GM19397 (cell line): ENCODE measurements around the gene TMEM132A.
A peak's percentile ranks its signal among the peaks of the same experiment; 100 is the strongest.

Experiments used
- ATAC-seq: cut with Tn5 transposase; IDR thresholded peaks from one replicate; pipeline ENCODE4 v1.9.1; 2021; ENCODE audit warnings: mild to moderate bottlenecking, moderate library complexity; ENCODE audit not compliant: unreplicated experiment

Gene TMEM132A

DNA sequence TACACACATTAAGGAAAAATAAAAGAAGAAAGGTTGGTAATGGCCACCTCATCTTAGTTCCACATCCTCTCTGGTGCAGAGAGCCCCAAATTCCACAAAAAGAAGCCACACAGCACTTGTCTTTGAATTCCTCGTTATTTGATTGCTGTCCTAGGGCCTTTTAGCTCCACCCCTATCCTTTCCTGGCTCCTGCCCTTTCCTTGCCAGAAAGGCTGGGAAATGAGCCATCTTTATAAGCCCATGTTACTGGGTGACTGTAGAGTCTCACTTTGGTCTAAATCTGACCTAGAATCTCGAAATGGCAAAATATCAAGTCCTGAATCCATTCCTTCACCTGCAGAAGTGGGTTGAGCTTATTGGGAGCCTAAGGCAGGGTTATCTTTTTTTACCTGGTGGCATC is 4.3 kb upstream of the TMEM132A start:
- no peak for ATAC-seq

DNA sequence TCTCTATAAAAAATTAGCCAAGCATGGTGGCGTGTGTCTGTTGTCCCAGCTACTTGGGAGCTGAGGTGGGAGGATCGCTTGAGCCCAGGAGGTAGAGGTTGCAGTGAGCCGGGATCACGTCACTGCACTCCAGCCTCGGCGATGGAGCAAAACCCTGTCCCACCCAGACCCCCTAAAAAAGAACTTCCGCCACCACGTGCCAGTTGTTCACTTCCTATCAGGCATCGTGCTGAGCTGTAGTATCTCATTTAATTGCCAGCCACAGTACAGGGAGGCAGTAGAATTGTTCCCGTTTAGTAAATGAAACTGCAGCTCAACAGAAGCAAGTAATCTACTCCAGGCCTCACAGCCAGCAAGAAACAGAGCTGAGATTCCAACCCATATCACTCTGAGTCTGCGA is 3.0 kb upstream of the TMEM132A start:
- ATAC-seq = no peak

DNA sequence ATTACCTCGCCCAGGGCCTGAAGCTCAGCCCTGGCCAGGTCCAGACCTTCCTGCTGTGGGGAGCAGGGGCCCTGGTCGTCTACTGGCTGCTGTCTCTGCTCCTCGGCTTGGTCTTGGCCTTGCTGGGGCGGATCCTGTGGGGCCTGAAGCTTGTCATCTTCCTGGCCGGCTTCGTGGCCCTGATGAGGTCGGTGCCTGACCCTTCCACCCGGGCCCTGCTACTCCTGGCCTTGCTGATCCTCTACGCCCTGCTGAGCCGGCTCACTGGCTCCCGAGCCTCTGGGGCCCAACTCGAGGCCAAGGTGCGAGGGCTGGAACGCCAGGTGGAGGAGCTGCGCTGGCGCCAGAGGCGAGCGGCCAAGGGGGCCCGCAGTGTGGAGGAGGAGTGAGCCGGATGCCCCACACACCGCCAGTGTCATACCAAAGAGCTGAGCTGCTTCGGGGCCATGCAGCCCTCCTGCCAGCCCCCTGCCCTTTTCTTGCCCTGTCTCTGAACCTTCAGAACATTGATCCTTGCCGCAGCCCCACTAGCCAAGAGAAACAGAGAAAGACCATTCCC is 2.4 kb upstream of the TMEM132A start:
- ATAC-seq = no peak

DNA sequence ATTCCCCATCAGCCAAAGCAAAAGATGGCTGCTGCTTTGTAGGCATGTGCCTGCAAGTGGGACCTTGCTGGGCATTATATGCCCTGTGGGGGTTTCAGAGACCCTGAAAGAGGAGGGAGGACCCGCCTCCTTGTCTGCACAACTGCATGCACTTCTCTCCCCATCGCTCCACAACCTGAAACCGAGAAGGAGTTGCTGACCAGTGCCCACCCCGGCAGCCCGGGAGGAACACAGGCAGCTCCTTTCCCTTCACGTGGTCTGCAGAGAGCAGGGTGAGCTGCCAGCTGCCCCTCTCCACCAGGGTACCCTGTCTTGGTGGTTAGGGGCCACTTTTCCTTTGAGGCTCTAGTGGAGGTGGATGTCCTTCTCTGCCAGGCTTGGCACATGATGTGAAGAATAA is 1.4 kb upstream of the TMEM132A start:
- ATAC-seq = no peak

DNA sequence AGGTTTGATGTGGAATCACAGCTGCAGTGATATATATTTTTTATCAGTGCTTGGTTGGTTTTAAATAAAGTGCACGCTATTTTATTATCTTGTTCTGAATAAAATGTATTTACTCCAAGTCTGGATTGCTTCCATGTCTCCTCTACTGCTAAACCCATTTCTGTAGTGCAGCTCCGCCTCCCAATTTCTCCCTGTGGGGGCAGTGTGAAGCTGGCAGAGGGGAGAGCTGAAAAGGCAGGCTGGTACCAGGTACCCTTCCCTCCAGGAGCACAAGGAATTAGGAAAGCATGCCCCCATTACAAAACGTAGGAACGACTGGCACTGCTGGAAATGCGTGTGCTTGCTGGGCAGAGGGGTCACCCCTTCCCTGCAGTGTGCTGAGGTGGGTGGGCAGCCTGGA is 934 bp upstream of the TMEM132A start:
- no peak for ATAC-seq

DNA sequence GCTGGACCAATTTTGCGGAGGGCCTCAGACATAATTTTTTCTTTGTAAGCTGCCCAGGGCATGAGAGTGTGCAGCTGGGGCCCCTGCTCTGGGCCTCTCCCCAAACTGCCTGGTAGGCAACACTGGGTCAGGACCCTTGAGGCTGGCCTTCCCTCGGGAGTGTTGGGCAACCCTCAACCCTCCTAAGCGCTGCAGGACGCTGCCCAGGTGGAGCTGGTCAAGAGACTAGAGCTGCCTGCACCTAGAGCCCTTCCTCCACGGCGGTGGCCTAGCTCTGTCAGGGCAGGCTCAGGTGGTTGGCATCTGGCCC is 505 bp upstream of the TMEM132A start:
- ATAC-seq = no peak

DNA sequence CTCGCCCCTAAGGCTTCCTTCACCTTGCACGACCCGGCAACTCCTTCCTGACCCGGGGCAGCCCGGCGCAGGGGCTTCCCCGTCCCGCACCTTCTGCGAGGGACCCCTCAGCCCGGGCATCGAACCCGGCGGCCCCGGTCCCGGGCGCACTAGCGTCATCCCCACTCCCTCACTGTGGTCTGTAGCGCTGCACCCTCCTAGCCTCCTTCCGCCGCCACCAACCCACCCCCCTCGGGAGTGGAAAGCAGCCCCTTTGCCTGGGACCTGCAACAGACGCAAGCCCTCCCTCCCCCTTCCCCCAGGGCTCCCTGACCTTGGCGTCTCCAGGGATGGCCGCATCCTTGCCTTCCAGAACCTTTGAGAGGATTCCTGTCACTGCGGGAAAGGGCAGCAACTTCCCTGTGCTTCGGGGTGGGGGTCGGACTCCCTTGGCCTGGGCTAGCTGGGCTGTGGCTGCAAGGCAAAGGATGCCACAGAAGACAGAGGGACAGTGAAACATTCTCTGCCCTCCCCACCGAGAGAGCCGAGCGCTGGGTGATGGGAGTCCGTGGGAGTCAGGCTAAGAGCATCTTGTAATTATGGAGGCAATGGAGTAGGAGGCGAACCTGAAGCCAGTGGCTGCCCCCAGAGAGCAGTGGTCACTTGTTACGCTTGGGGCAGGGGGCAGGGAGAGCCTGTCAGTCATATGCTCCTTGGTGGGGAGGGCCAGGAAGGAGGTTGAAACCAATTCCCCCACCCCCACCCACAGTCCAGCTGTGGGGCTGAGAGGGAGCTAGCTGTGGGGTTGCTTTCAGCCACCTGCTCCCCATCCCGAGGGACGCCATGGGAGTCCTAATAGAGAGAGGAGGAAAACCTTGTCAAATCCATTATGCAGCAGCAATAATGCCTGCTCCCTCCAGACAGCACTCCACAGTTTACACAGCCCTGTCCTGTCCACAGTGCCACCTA is 920 bp downstream of the TMEM132A start:
- ATAC-seq = peak; percentile 12

DNA sequence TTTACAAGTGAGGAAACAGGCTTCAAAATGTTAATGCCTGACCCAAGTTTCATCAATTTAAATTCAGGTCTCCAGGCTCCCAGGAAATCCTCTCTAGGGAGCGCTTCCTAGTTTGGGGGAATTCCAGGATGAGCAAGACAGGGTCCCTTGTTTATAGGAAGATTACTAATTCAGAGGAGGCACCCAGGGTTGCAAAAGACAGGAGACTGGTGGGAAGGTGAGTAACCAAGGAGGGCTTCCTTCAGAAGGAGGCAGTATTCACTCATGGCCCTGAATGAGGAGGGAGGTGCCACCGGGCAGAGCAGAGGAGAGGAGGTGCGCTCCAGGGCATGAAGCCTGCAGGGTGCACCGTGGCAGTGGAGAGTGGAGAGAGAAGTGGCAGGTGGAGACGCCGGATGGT is 1.6 kb downstream of the TMEM132A start:
- ATAC-seq = no peak

DNA sequence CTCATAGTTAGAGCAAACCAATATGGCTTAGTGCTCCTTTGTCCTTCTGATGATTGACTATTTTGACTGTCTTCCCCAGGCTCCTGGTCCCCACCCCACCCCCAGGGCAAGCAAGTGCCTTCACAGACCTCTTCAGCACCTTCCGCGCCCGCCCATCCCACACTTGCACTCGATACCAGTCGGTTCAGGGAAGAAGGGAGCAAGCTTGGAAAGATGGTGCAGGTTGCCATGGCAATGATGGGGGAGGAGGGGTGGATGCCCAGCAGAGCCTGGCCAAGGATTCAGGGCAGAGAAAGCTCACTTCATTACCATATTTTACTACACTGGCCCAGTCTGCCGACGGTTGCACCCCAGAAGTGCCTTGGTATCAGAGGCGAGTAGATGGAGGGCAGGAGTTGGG is 2.2 kb downstream of the TMEM132A start:
- ATAC-seq = no peak

DNA sequence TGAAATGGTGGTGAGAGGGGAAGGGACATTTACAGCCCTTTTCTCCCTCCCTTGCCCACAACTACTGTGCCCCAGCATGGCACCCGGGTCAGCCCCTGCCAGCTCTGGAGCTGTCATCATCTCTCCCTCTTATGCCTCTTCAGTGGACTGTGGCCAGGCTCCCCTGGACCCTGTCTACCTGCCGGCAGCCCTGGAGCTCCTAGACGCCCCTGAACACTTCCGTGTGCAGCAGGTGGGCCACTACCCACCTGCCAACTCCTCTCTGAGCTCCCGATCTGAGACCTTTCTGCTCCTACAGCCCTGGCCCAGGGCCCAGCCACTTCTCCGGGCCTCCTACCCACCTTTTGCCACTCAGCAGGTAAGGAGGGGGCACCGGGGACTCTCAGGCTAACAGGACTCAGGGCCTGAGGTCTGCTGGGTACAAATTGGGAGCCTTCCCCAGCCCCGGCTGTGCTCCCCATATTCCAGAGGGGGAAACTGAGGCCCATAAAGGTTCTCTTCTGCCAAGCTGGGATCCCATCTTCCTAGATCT is 2.9 kb downstream of the TMEM132A start:
- ATAC-seq = no peak

DNA sequence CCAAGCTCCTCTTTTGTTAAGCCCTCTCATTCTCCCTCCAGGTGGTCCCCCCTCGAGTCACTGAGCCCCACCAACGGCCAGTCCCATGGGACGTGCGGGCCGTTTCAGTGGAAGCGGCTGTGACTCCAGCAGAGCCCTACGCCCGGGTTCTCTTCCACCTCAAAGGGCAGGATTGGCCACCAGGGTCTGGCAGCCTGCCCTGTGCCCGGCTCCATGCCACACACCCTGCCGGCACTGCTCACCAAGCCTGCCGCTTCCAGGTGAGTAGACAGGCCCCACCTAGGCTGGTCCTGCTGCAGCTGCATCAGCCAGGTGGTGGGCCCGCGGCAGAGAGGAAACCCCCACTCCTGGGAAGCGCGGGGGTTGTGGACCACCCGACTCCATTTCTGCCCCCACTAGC is 3.3 kb downstream of the TMEM132A start:
- ATAC-seq = no peak

DNA sequence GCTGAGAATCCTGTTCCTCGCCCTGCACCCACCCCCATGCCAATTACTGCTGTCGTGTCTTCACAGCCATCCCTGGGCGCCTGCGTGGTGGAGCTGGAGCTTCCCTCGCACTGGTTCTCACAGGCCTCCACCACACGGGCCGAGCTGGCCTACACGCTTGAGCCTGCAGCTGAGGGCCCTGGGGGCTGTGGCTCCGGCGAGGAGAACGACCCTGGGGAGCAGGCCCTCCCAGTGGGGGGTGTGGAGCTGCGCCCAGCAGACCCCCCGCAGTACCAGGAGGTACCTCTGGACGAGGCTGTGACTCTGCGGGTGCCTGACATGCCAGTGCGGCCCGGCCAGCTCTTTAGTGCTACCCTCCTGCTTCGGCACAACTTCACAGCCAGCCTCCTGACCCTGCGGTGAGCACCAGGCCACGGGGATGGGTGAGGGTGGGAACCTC is 4.3 kb downstream of the TMEM132A start:
- no peak for ATAC-seq

DNA sequence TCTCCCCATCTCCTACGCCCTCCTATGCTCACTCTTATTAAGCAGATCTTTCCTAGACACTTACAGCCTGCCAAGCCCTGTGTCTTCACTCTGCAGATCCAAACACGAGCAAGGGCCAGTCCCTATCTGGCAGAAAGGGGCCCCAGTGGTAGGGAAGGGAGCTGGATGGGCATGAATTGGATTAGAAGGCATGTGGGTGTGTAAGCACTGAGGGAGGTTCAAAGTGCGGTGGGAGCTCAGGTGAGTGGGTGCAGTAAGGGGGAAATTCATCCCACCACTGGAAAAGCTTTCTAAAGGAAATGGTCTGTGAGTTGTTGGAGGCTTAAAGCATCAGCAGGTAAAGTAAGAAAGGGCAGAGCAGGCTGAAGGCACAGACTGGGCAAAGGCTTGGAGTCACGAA is 5.5 kb downstream of the TMEM132A start:
- no peak for ATAC-seq

DNA sequence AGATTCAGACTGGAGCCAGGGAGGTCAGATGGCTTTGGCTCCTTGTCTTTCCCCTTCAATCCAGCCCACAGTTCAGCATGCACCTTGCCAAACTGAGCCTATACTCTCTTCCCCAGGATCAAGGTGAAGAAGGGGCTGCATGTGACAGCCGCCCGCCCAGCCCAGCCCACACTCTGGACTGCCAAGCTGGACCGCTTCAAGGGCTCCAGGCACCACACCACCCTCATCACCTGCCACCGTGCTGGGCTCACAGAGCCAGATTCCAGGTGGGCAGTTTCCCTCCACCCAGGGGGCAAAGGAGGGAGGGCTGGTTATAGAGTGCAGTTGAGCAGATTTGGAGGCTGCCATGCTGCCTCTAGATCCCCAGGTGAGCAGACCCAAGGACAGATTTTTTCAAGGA is 6.1 kb downstream of the TMEM132A start:
- ATAC-seq = no peak

DNA sequence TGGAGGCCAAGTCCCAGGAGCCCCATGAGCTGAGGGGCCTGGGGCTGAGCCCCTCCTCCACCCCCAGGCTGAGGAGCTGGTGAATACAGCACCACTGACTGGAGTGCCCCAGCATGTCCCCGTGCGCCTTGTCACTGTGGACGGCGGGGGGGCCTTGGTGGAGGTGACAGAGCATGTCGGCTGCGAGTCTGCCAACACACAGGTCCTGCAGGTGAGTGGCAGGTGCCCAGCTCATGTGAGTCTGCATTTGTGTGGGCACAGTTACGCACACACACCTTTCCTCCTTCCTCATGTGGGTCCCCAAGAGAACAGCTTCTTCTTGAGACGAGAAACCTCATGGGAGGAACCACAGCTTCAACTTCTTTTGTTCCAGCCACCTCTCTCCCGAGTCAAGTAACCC is 7.7 kb downstream of the TMEM132A start:
- ATAC-seq = no peak

DNA sequence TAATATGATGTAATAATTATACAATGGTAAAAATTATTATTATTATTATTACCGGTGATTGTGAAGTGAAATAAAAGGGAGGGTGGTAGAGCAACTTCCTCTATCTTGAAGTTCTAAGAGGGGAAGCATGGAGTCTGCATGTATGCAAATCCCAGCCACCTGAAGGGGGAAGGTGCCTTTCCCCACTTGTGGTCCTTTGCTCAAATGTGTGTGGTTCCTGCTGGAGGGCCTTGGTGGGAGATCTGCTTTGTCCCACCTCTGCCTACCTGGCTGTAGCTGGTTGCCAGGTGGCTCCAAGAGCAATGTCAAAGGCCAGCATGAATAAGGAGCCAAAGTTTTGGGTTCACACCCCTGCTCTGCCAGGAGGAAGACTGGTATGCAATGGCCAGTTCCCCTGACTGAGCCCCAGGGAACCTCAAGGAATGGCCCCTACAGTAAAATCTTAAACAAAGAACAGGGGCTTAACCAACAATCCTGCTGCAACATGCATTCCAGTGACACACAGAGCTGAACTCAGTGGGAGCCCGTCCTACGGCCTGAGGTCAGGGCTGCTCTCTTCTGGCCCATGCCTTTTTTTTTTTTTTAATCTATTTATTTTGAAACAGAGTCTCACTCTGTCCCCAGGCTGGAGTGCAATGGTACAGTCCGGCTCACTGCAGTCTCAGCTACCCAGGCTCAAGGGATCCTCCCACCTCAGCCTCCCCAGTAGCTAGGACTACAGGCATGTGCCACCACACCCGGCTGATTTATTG is 8.5 kb downstream of the TMEM132A start:
- no peak for ATAC-seq

DNA sequence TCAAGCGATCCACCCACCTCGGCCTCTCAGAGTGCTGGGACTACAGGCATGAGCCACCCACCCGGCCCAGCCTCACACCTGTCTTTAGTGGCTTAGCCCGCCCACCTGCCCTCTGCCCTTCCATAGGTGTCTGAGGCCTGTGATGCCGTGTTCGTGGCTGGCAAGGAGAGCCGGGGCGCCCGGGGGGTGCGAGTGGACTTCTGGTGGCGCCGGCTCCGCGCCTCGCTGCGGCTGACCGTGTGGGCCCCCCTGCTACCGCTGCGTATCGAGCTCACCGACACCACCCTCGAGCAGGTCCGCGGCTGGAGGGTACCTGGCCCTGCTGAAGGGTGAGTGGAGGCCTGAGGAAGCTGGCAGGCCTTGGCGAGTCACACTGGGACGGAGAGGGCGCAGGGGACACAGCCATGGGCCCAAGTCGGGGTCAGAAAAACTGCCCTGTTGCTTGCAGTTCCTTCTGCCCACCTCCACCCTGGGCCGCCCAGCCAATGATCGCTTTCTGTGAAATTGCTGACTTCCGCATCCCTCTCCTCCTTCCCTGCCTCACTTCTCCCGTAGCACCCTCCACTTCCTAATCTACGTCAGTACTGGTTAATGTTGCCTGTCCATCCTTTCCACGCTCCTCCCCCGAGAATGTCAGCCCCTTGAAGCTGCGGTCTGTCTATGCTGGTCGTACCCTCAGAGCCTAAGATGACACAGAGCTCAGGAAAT is 9.3 kb downstream of the TMEM132A start:
- no peak for ATAC-seq

DNA sequence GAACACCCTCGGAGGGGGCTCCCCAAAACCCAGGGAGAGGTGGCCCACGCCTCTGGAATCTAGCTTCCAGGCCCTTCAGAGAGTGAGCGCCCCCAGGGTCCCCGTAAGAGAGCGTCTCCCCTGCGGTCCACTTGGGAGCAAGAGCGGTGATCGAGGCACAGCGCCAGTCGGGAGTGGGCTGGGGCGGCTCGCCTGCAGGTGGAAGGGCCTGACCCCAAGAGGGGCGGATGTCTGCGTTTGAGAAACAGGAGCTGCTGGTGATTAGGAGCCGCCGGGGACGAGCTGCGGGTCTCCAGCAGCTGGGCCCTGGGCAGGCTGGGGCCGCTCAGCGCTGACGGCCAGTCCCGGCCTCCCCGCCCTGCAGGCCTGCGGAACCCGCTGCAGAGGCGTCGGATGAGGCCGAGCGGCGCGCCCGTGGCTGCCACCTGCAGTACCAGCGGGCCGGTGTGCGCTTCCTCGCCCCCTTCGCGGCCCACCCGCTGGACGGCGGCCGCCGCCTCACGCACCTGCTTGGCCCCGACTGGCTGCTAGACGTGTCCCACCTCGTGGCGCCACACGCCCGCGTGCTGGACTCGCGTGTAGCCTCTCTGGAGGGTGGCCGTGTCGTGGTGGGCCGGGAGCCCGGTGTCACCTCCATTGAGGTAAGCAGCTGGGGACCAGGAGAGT is 10.0 kb downstream of the TMEM132A start:
- no peak for ATAC-seq

DNA sequence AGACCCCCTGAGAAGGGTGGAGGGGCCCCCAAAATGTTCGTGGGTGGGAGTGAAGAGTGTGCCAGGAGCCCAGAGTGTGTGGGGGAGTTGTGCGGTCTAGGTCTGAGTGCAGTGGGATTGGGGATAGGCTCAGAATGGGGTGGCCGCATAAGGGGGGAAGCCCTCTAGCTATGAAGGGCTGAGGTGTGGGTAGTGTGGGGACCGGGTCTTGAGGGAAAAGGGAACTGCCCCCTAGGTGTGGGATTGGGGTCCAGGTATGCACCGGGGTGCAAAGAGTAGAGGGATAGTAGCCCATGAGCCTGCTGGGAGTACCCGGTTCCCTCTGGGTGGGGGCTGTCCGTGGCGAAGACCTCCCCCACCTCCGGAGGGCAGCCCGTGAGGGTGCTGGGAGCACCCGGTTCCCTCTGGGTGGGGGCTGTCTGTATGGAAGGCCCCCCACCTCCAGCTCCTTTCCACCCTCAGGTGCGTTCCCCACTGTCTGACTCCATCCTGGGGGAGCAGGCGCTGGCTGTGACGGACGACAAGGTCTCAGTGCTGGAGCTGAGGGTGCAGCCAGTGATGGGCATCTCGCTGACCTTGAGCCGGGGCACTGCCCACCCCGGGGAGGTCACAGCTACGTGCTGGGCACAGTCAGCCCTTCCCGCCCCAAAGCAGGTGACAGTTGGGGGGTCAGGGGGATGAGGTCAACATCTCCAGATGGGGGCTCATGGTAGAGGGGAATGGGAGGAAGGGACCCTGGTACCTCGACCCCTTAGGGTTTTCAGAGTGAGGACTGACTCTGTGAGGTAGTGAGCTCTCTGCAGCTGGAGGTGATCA is 10.7 kb downstream of the TMEM132A start:
- no peak for ATAC-seq
